Measurements from ENCODE around the gene CCDC146. TPM values are rescaled to one million over a fixed set of nuclear protein-coding genes. Genes with fewer than 3 reads are reported as not detected.

The CCDC146 gene
- total and polyA plus RNA-seq, 9 of the 15 experiments (the other 6 are each of a cell fraction or from before 2014, with no cell fraction given): 0.10 to 0.98 (median 0.26) TPM; not detected in 1

GRCh38 chr7:77269360-77270093 is 147.1 kb downstream of the CCDC146 start:
- ATAC-seq (no peak), FAIRE-seq (no peak), DNase-seq (ENCODE audit: extremely low read depth in 1 of 4, low spot score in 3 of 4) (no peak)
- Histone ChIP-seq H3K27ac (ENCODE audit: extremely low read depth, low read depth, low read length) (no peak overlapping the region), H3K79me2 (ENCODE audit: control insufficient read depth, insufficient read depth, low read length) (no peaks in the 10 kb centered on the region), H3K36me3 (ENCODE audit: control insufficient read depth, insufficient read depth, low read length) (no peaks in the 10 kb centered on the region), H3K9me1 (ENCODE audit: control insufficient read depth, insufficient read depth, low read length) (no peaks in the 10 kb centered on the region), H3K9ac (ENCODE audit: insufficient read depth in 1 of 2, low read depth in 2 of 2, low read length in 2 of 2) (no peak overlapping the region), H3K27me3 (ENCODE audit: control insufficient read depth in 2 of 2, insufficient read depth in 2 of 2, low read length in 2 of 2) (peaks cover under 1 to 3% of the 10 kb centered on the region in 2 experiments; a peak in 1 of 5 replicates), H3K4me1 (replicated peaks in 1 of 2; ENCODE audit: control insufficient read depth in 2 of 2, insufficient read depth in 2 of 2, low read length in 2 of 2) (no peaks in the 10 kb centered on the region), H2AFZ (ENCODE audit: low read depth, low read length) (no peak overlapping the region), H3K4me2 (ENCODE audit: insufficient read depth, low read length) (no peak overlapping the region), H3K4me3 (no peak overlapping the region), H4K20me1 (replicated peaks; ENCODE audit: control insufficient read depth, insufficient read depth, low read length) (no peaks in the 10 kb centered on the region), H3K9me3 (replicated peaks; ENCODE audit: control insufficient read depth, insufficient read depth, low read depth, low read length) (no peaks in the 10 kb centered on the region)
- WGBS (ENCODE audit: insufficient coverage, low coverage, missing lambda C conversion rate): 0% methylated on average over 4 of the region's 4 CpGs
- in situ Hi-C loops (cut with MboI) (no loop called here), intact Hi-C loops (cut with micrococcal nuclease) (no loop called here)
- ChIA-PET POLR2A (no interaction called here), CTCF (ENCODE audit: low intra/inter-chr PET ratio) (no interaction called here)
- BruUV-seq (replicated peaks): no TSS peak
- TF ChIP-seq ZBED1 (IDR thresholded peaks at IDR 0.05) (no peak), CBX3 (IDR thresholded peaks at IDR 0.05; ENCODE audit: borderline replicate concordance in 1 of 2, low read length in 2 of 2) (no peak), ZNF766 (CRISPR knock-in tag; conservative IDR thresholded peaks at IDR 0.05) (no peak), GTF2B (IDR thresholded peaks at IDR 0.05; ENCODE audit: extremely low read depth, insufficient read length) (no peak), DPF2 (IDR thresholded peaks at IDR 0.05) (no peak), ZNF444 (CRISPR knock-in tag; IDR thresholded peaks at IDR 0.05) (no peak), ZMIZ1 (IDR thresholded peaks at IDR 0.05; ENCODE audit: low read depth in 2 of 2, low read length in 2 of 2) (no peak), MBD1 (CRISPR knock-in tag; IDR thresholded peaks at IDR 0.05) (no peak), ZSCAN32 (CRISPR knock-in tag; IDR thresholded peaks at IDR 0.05) (no peak), MYNN (IDR thresholded peaks at IDR 0.05) (no peak), MYNN (CRISPR knock-in tag; IDR thresholded peaks at IDR 0.05) (no peak), SREBF2 (CRISPR knock-in tag; IDR thresholded peaks at IDR 0.05) (no peak), PHF8 (IDR thresholded peaks at IDR 0.05; ENCODE audit: borderline replicate concordance, low read length) (no peak), NR2C1 (IDR thresholded peaks at IDR 0.05) (no peak), NR2C1 (tag; IDR thresholded peaks at IDR 0.05) (no peak), ESRRA (IDR thresholded peaks at IDR 0.05; ENCODE audit: borderline replicate concordance, low read depth) (no peak), BRF2 (IDR thresholded peaks at IDR 0.05; ENCODE audit: borderline replicate concordance, insufficient read depth, insufficient read length) (no peak)

Data from K562 (cell line).